Measurements from ENCODE around the gene FAAP100.
A peak's percentile ranks its signal among the peaks of the same experiment; 100 is the strongest.

FAAP100 gene

DNA sequence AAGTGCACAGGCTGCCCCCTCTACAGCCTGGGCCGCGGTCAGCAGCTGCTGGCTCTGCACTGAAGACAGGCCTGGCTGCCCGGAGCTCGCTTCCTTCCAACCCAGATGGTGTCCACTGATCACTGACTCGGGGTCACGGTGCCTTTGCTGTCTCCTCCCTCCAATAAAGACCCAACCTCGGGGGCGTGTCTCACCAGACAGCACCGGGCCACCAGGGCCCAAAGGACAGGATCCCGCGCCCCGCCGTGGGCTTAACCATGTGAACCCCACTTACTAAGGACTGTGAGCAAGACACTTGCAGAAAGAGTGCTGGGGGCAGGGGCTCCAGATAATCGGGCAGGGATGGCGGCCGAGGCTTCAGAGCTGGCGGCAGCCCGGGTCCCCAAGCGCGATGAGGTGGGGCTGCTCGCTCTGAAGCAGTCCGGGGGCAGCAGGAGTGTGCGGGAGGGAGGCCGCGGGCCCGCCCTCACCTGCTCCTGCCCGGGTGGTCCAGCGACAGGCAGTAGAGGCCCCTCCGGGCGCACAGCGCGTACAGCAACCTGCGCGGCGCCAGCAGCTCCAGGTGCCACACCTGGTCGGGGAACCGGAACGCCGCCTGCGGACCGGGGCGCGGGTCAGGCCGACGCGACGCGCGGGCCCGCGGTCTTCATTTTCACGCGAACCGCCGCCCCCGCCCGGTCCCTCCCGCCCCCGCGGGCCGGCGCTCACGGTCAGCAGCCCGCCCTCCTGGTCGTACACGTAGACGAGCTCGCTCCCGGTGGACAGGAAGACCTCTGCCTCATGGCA is 502 bp downstream of the FAAP100 start:
- peak; percentile 40 for DNase-seq (ENCODE audit: low read depth)
- H3K27me3 ChIP-seq (replicated peaks; ENCODE audit: control insufficient read depth, insufficient read depth, low read length) = no peaks in the 10 kb centered on the region

GRCh38 chr17:81550830-81551457 is 1.2 kb downstream of the FAAP100 start:
- Histone ChIP-seq H3K9me3 (ENCODE audit: control insufficient read depth, low read length) (no peaks in the 10 kb centered on the region), H3K27me3 (replicated peaks; ENCODE audit: control insufficient read depth, insufficient read depth, low read length) (no peaks in the 10 kb centered on the region), H3K36me3 (ENCODE audit: control insufficient read depth, insufficient read depth, low read length, severe bottlenecking) (peaks cover 40% of the 10 kb centered on the region), H3K4me3 (ENCODE audit: low read length) (peak overlapping the region; percentile 93), H3K9ac (ENCODE audit: low read length) (peak overlapping the region; percentile 92), H3K4me1 (ENCODE audit: control insufficient read depth, insufficient read depth, low read length) (peaks cover 26% of the 10 kb centered on the region)
- no peak for DNase-seq (ENCODE audit: low read depth)

More for the DNA sequence above, 502 bp downstream of the FAAP100 start:
- Histone ChIP-seq H3K9ac (ENCODE audit: low read length) (peak overlapping the region; percentile 92), H3K36me3 (ENCODE audit: control insufficient read depth, insufficient read depth, low read length, severe bottlenecking) (peaks cover 39% of the 10 kb centered on the region), H3K4me3 (ENCODE audit: low read length) (peak overlapping the region; percentile 93), H3K9me3 (ENCODE audit: control insufficient read depth, low read length) (no peaks in the 10 kb centered on the region), H3K4me1 (ENCODE audit: control insufficient read depth, insufficient read depth, low read length) (peaks cover 33% of the 10 kb centered on the region)

DNA sequence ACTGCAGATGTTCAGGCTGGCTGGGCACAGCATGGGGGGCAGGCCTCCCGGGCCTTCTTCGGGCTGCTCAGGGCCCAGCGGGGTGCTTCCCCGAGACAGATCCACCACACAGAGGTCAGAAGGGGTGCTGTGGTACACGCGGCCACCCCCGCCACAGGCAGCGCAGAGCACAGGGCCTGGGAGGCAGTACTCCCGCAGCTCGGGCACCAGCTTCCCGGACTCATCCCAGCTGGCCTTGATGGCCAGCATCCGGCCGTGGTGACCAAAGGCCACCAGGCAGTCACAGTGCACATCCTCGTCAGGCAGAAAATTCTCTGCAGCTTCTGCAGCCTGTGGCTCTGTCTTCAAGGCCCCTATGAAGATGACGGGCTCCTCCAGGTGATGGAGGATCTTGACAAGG is 1.9 kb downstream of the FAAP100 start:
- H3K4me1 ChIP-seq (ENCODE audit: control insufficient read depth, insufficient read depth, low read length) = peaks cover 23% of the 10 kb centered on the region
- H3K9ac ChIP-seq (ENCODE audit: low read length) = no peak overlapping the region
- H3K36me3 ChIP-seq (ENCODE audit: control insufficient read depth, insufficient read depth, low read length, severe bottlenecking) = peaks cover 47% of the 10 kb centered on the region
- no peaks in the 10 kb centered on the region for H3K9me3 ChIP-seq (ENCODE audit: control insufficient read depth, low read length)
- DNase-seq (ENCODE audit: low read depth) = no peak
- H3K27me3 ChIP-seq (replicated peaks; ENCODE audit: control insufficient read depth, insufficient read depth, low read length) = no peaks in the 10 kb centered on the region
- no peak overlapping the region for H3K4me3 ChIP-seq (ENCODE audit: low read length)

- no peak for DNase-seq (ENCODE audit: low read depth)
- H3K36me3 ChIP-seq (ENCODE audit: control insufficient read depth, insufficient read depth, low read length, severe bottlenecking) = peaks cover 51% of the 10 kb centered on the region
- H3K4me3 ChIP-seq (ENCODE audit: low read length) = no peak overlapping the region
- H3K27me3 ChIP-seq (replicated peaks; ENCODE audit: control insufficient read depth, insufficient read depth, low read length) = no peaks in the 10 kb centered on the region
- H3K9me3 ChIP-seq (ENCODE audit: control insufficient read depth, low read length) = no peaks in the 10 kb centered on the region
- H3K4me1 ChIP-seq (ENCODE audit: control insufficient read depth, insufficient read depth, low read length) = peaks cover 23% of the 10 kb centered on the region
- H3K9ac ChIP-seq (ENCODE audit: low read length) = no peak overlapping the region
Measured at GRCh38 chr17:81549826-81550225, 2.3 kb downstream of the FAAP100 start.

GRCh38 chr17:81549031-81549557 is 3.1 kb downstream of the FAAP100 start:
- no peaks in the 10 kb centered on the region for H3K9me3 ChIP-seq (ENCODE audit: control insufficient read depth, low read length)
- no peak overlapping the region for H3K4me3 ChIP-seq (ENCODE audit: low read length)
- H3K9ac ChIP-seq (ENCODE audit: low read length) = no peak overlapping the region
- DNase-seq (ENCODE audit: low read depth) = no peak
- H3K4me1 ChIP-seq (ENCODE audit: control insufficient read depth, insufficient read depth, low read length) = peaks cover 21% of the 10 kb centered on the region
- no peaks in the 10 kb centered on the region for H3K27me3 ChIP-seq (replicated peaks; ENCODE audit: control insufficient read depth, insufficient read depth, low read length)
- H3K36me3 ChIP-seq (ENCODE audit: control insufficient read depth, insufficient read depth, low read length, severe bottlenecking) = peaks cover 57% of the 10 kb centered on the region

DNA sequence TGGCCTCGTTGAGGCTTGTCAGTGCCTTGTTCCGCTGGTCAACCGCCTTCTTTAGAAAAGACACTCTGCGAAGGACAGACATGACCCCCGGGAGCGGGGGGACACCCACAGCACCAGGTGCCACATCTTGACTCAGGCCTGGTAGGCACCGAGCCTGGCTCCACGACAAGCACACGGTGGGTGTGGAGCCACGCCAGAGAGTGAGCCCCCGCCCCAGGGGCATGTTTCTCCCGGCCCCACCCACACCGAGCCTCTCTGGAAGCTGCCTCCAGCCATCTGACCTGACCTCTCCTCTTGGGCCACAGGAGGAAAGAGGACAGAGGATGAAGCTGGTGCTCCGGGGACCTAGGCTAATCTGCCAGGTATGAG is 4.6 kb downstream of the FAAP100 start:
- peaks cover 71% of the 10 kb centered on the region for H3K36me3 ChIP-seq (ENCODE audit: control insufficient read depth, insufficient read depth, low read length, severe bottlenecking)
- no peak for DNase-seq (ENCODE audit: low read depth)
- H3K27me3 ChIP-seq (replicated peaks; ENCODE audit: control insufficient read depth, insufficient read depth, low read length) = no peaks in the 10 kb centered on the region
- H3K4me1 ChIP-seq (ENCODE audit: control insufficient read depth, insufficient read depth, low read length) = peaks cover 7% of the 10 kb centered on the region
- H3K9me3 ChIP-seq (ENCODE audit: control insufficient read depth, low read length) = no peaks in the 10 kb centered on the region
- H3K4me3 ChIP-seq (ENCODE audit: low read length) = no peak overlapping the region
- H3K9ac ChIP-seq (ENCODE audit: low read length) = no peak overlapping the region

DNA sequence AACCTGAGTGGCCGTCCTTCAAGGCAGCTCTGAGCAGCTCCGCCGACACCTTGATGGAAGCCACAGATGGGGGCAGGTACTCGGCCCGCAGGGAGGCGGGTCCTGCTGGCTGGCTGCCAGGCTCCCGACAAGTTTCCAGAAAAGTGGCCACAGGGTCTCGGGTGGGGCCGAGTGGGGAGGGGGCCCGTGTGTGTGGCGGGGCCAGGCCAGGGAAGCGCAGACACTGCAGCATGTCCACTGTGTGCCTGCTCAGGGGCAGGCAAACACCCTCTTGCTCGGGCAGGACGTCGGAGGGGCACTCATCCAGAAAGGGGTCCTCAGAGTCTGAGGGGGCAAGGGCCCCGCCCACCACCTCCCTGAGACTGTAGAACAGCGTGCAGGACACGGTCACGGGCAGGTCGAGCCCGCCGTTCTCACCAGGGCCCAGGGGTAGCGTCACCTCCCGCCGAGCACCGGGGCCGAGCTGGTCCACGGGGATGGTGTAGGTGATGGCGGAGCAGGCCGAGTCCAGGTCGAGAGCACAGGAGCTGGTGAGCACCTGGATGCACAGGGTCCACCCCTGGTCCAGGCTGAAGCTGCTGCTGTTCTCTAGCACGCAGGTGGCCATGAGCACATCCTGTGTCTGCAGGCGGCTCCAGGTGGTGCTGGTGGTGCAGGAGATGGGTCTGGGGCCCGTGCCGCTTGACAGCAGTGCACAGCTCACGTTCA is 5.1 kb downstream of the FAAP100 start:
- H3K4me3 ChIP-seq (ENCODE audit: low read length) = no peak overlapping the region
- H3K4me1 ChIP-seq (ENCODE audit: control insufficient read depth, insufficient read depth, low read length) = peaks cover 7% of the 10 kb centered on the region

DNA sequence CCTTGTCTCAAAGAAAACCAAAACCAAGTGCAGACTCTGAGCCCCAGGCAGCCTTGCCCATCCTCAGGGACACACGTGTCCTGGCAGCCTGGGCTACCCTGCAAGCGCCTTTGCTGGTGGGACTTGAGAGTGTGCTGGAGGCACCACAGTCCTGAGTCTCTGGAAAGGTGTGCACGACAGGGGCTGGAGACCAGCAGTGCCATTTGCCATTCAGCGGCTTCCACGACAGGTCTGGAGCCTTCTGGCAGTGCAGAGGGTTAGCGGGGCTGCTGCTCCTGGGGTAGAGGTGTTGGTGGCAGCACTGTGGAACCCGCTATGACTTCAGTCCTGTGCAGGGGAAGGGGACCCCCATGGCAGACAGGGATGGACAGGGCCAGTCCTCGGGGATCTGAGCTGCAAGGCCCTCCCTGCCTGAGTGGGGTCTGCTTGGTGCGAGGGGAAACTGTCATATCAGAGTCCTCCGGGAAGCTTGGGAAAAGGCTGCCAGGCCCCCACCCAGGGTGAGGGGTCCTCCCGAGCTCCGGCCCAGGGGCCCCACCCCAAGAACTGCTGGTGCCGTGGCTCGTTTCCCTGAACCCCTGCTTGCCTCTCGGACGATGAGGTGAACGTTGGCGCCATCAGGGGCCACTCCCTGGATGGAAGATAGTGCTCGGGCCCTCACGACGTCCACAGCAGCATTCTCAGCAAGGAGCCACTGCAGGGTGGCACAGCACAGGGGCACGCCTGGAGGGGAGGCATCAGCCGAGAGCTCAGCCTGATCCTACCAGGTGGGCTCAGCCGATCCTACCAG is 6.8 kb downstream of the FAAP100 start:
- Histone ChIP-seq H3K4me3 (ENCODE audit: low read length) (no peak overlapping the region), H3K4me1 (ENCODE audit: control insufficient read depth, insufficient read depth, low read length) (no peaks in the 10 kb centered on the region), H3K9me3 (ENCODE audit: control insufficient read depth, low read length) (no peaks in the 10 kb centered on the region), H3K27me3 (replicated peaks; ENCODE audit: control insufficient read depth, insufficient read depth, low read length) (no peaks in the 10 kb centered on the region), H3K9ac (ENCODE audit: low read length) (no peak overlapping the region), H3K36me3 (ENCODE audit: control insufficient read depth, insufficient read depth, low read length, severe bottlenecking) (peaks cover 78% of the 10 kb centered on the region)
- DNase-seq (ENCODE audit: low read depth) = no peak

More for the DNA sequence above, 5.1 kb downstream of the FAAP100 start:
- H3K36me3 ChIP-seq (ENCODE audit: control insufficient read depth, insufficient read depth, low read length, severe bottlenecking) = peaks cover 74% of the 10 kb centered on the region
- no peak for DNase-seq (ENCODE audit: low read depth)
- H3K9ac ChIP-seq (ENCODE audit: low read length) = no peak overlapping the region
- no peaks in the 10 kb centered on the region for H3K9me3 ChIP-seq (ENCODE audit: control insufficient read depth, low read length)
- no peaks in the 10 kb centered on the region for H3K27me3 ChIP-seq (replicated peaks; ENCODE audit: control insufficient read depth, insufficient read depth, low read length)

- no peak for DNase-seq (ENCODE audit: low read depth)
- H3K9ac ChIP-seq (ENCODE audit: low read length) = no peak overlapping the region
- H3K36me3 ChIP-seq (ENCODE audit: control insufficient read depth, insufficient read depth, low read length, severe bottlenecking) = peaks cover 72% of the 10 kb centered on the region
- H3K4me3 ChIP-seq (ENCODE audit: low read length) = no peak overlapping the region
- H3K27me3 ChIP-seq (replicated peaks; ENCODE audit: control insufficient read depth, insufficient read depth, low read length) = no peaks in the 10 kb centered on the region
- H3K4me1 ChIP-seq (ENCODE audit: control insufficient read depth, insufficient read depth, low read length) = no peaks in the 10 kb centered on the region
- H3K9me3 ChIP-seq (ENCODE audit: control insufficient read depth, low read length) = no peaks in the 10 kb centered on the region
Measured at GRCh38 chr17:81544281-81544974, 7.7 kb downstream of the FAAP100 start.

DNA sequence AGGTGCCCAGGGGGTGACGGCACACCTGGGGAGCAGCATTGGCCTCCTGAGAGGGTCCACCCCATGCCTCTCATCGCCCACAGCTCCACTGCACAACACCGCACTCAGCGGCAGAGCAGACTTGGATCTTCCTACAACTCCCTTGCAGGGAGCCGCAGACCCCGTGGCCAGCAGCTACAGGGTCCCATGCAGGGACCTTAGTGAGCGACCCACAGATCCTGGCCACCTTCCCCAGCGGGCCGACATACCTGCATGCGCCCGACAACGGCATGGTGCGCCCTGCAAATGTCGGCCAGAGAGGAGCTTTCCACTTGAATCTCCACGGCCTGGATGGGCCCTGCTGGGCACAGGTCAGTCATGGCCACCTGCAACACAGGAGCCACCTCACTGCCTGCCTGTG is 8.4 kb downstream of the FAAP100 start:
- Histone ChIP-seq H3K27me3 (replicated peaks; ENCODE audit: control insufficient read depth, insufficient read depth, low read length) (no peaks in the 10 kb centered on the region), H3K36me3 (ENCODE audit: control insufficient read depth, insufficient read depth, low read length, severe bottlenecking) (peaks cover 67% of the 10 kb centered on the region), H3K9me3 (ENCODE audit: control insufficient read depth, low read length) (no peaks in the 10 kb centered on the region), H3K9ac (ENCODE audit: low read length) (no peak overlapping the region), H3K4me1 (ENCODE audit: control insufficient read depth, insufficient read depth, low read length) (no peaks in the 10 kb centered on the region), H3K4me3 (ENCODE audit: low read length) (no peak overlapping the region)
- no peak for DNase-seq (ENCODE audit: low read depth)

Data from adipocyte (in vitro differentiated cells).